HepG2 (cell line): Measurements from ENCODE around the gene ACSF3. TPM values are rescaled to one million over a fixed set of nuclear protein-coding genes. Genes with fewer than 3 reads are reported as not detected.

Source experiments
- ATAC-seq: fragments of 200-7000 bp; cut with Tn5 transposase; 3 replicates; pipeline ENCODE4 v1.9.1; 2020; ENCODE audit warnings: mild to moderate bottlenecking, moderate library complexity
- BruUV-seq: library from RNA; stranded (reverse); fragments of 400-500 nt; replicated peaks from 2 replicates; lab custom pipeline; 2021; lab: Mats Ljungman, UMichigan
- CTCF ChIA-PET: fragments of 300-600 bp; formaldehyde crosslinking; extraction: SDS; loops from one replicate; lab custom pipeline; 2021; ENCODE audit warnings: low total read pairs, inconsistent platforms, low intra/inter-chr PET ratio; lab: Yijun Ruan, JAX
- POLR2A ChIA-PET: fragments of 350-600 bp; sonication (Branson Sonifier 250); formaldehyde crosslinking; loops from one replicate; lab custom pipeline; 2020; ENCODE audit warnings: antibody characterized with exemption, inconsistent platforms; lab: Yijun Ruan, JAX
- DNase-seq: peaks from one replicate; pipeline ENCODE4 v3.0.0-alpha.2; 2015; ENCODE audit warnings: low spot score
- FAIRE-seq: peaks from 3 replicates; lab custom pipeline; 2011; peaks lifted over from hg19 to GRCh38; lab: Jason Lieb, UNC
- H2AFZ ChIP-seq: one replicate; pipeline ENCODE4 v1.6.1; 2011; ENCODE audit warnings: low read length, inconsistent platforms
- H3K27ac ChIP-seq: fragments of 300-600 bp; 3 replicates; pipeline ENCODE4 v1.8.0; 2011; ENCODE audit warnings: mixed run types, mild to moderate bottlenecking, mixed read lengths, low read length, inconsistent platforms; ENCODE audit not compliant: insufficient read depth; ENCODE audit errors: extremely low read length
- H3K27me3 ChIP-seq, 2 experiments: fragments of 200-600 bp in 1 of 2; 2 replicates in 1 of 2; 3 replicates in 1 of 2; pipeline versions ENCODE4 v1.6.0 to v1.8.0; 2011; ENCODE audit warnings: low read length in 2 of 2, mild to moderate bottlenecking in 2 of 2, moderate library complexity in 2 of 2, inconsistent platforms in 1 of 2; ENCODE audit not compliant: insufficient read depth in 2 of 2, control insufficient read depth in 1 of 2
- H3K36me3 ChIP-seq, 2 experiments: fragments of 200-600 bp in 1 of 2; replicated peaks in 1 of 2; 2 replicates in 1 of 2; 3 replicates in 1 of 2; pipeline versions ENCODE4 v1.5.1 to v1.8.0; 2011; ENCODE audit warnings: low read length in 2 of 2, inconsistent platforms in 1 of 2; ENCODE audit not compliant: insufficient read depth in 2 of 2, control insufficient read depth in 1 of 2
- H3K4me1 ChIP-seq: 2 replicates; pipeline ENCODE4 v1.5.1; 2012; ENCODE audit warnings: low read length, inconsistent platforms; ENCODE audit not compliant: insufficient read depth
- H3K4me2 ChIP-seq: 2 replicates; pipeline ENCODE4 v1.6.0; 2011; ENCODE audit warnings: low read depth, low read length, inconsistent platforms
- H3K4me3 ChIP-seq, 3 experiments: fragments of 200-600 bp in 1 of 3; sonication (generic), shearing (Covaris generic) in 1 of 3; replicated peaks in 1 of 3; 2 replicates each; pipeline ENCODE4 v1.5.1; 2011 to 2016; ENCODE audit warnings: low read length in 3 of 3, inconsistent platforms in 2 of 3, low read depth in 2 of 3, mild to moderate bottlenecking in 2 of 3, control low read depth in 1 of 3, mixed read lengths in 1 of 3; ENCODE audit not compliant: insufficient read depth in 1 of 3
- H3K79me2 ChIP-seq: one replicate; pipeline ENCODE4 v1.6.1; 2011; ENCODE audit warnings: low read length, inconsistent platforms; ENCODE audit not compliant: insufficient read depth
- H3K9ac ChIP-seq: 2 replicates; pipeline ENCODE4 v1.6.0; 2011; ENCODE audit warnings: mild to moderate bottlenecking, low read depth, low read length, inconsistent platforms; ENCODE audit not compliant: insufficient read depth
- H3K9me3 ChIP-seq: 2 replicates; pipeline ENCODE4 v1.5.1; 2012; ENCODE audit warnings: mild to moderate bottlenecking, low read length
- H4K20me1 ChIP-seq: 2 replicates; pipeline ENCODE4 v1.6.0; 2011; ENCODE audit warnings: inconsistent platforms, mild to moderate bottlenecking, low read length, moderate library complexity; ENCODE audit not compliant: insufficient read depth
- AGO2 ChIP-seq: fragments of 200-400 bp; formaldehyde crosslinking; optimal IDR thresholded peaks from 2 replicates; pipeline ENCODE3; 2017; ENCODE audit warnings: mild to moderate bottlenecking, low read depth, low read length, moderate library complexity
- HNRNPL ChIP-seq: fragments of 200-400 bp; formaldehyde crosslinking; IDR thresholded peaks from 2 replicates; pipeline ENCODE4 v1.6.1; 2017; ENCODE audit warnings: mild to moderate bottlenecking, low read depth, low read length
- RBFOX2 ChIP-seq: fragments of 200-400 bp; formaldehyde crosslinking; IDR thresholded peaks from 2 replicates; pipeline ENCODE4 v1.6.1; 2017; ENCODE audit warnings: low read depth, mild to moderate bottlenecking, low read length
- ZBTB34 ChIP-seq: sonication (generic); formaldehyde crosslinking; IDR thresholded peaks from 2 replicates; pipeline ENCODE4 v1.8.0; 2022; ENCODE audit warnings: mild to moderate bottlenecking, missing genetic modification reagents
- ZNF138 ChIP-seq: sonication (generic); formaldehyde crosslinking; IDR thresholded peaks from 2 replicates; pipeline ENCODE4 v1.5.0; 2020; ENCODE audit warnings: mild to moderate bottlenecking, low read depth, missing genetic modification reagents
- WGBS: methylation state at CpG from one replicate; pipeline ENCODE4 v1.1.6; 2017; ENCODE audit warnings: low lambda C conversion rate; 5-methylcytosine and 5-hydroxymethylcytosine counted together
- in situ Hi-C: cut with HindIII; loops from 2 replicates; pipeline ENCODE4 v1.10.0; 2017; ENCODE audit warnings: low pct_unique_long_range_greater_than_20kb; ENCODE audit not compliant: extremely low pct_ligation_motif_present
- intact Hi-C: fragments of 100-400 bp; cut with micrococcal nuclease; formaldehyde crosslinking; loops from one replicate; pipeline ENCODE4 v1.10.0; 2022; ENCODE audit not compliant: unreplicated experiment
- polyA plus RNA-seq, 8 experiments: library from polyadenylated mRNA; depleted of rRNA in 3 of 8; stranded (reverse) in 7 of 8; unstranded in 1 of 8; fragments of >200 nt; fragmentation: Illumina TruSeq in 4 of 8; extraction: Trizol in 4 of 8; gene quantifications; 2 replicates each; pipeline versions ENCODE4 v1.2.1 to v1.2.3, GENCODE V29; 2011 to 2016; ENCODE audit warnings: low read depth in 4 of 8, missing spikeins in 1 of 8, mixed read lengths in 1 of 8; ENCODE audit not compliant: insufficient read depth in 1 of 8
- total RNA-seq, 5 experiments: library from RNA; depleted of rRNA; stranded (reverse); fragments of >200 nt; fragmentation: Illumina TruSeq; extraction: Trizol; gene quantifications; 2 replicates each; pipeline ENCODE4 v1.2.3, GENCODE V29; 2016; ENCODE audit warnings: low read depth in 1 of 5

The ACSF3 gene
- total and polyA plus RNA-seq, 2 of the 13 experiments (the other 11 are each of a cell fraction or from before 2014, with no cell fraction given): 14.9 to 30.6 TPM

- Histone ChIP-seq H3K9ac (no peak overlapping the region), H3K36me3 (no peaks in the 10 kb centered on the region), H4K20me1 (no peaks in the 10 kb centered on the region), H3K4me2 (peak overlapping the region; percentile 30; the same call in 1 of the 2 replicates), H3K27ac (no peak overlapping the region), H3K4me1 (peaks cover 20% of the 10 kb centered on the region), H3K79me2 (no peaks in the 10 kb centered on the region), H2AFZ (no peak overlapping the region), H3K9me3 (no peaks in the 10 kb centered on the region), H3K27me3 (peaks cover 44 to 96% of the 10 kb centered on the region in 2 experiments), H3K4me3 (peak overlapping the region in 1 of 3 experiments; percentile 32; a peak in 1 of 6 replicates)
- WGBS: 68% methylated on average over 37 of the region's 46 CpGs
- CTCF ChIA-PET: no interaction called here
- DNase-seq (no peak), FAIRE-seq (no peak), ATAC-seq (no peak)
- BruUV-seq: no TSS peak
- TF ChIP-seq RBFOX2: peak; percentile 60
- no peak for TF ChIP-seq ZBTB34 (CRISPR knock-in tag)
- peak; percentile 70 for TF ChIP-seq AGO2
- TF ChIP-seq ZNF138 (CRISPR knock-in tag): no peak
- peak; percentile 93 for TF ChIP-seq HNRNPL
- POLR2A ChIA-PET: no interaction called here
- intact Hi-C loops (no loop called here), in situ Hi-C loops (no loop called here)
Observed at GRCh38 chr16:89052191-89052889, 41.3 kb upstream of the ACSF3 start.
